GM21737 (cell line): ENCODE measurements around the gene NBEA.
A peak's percentile ranks its signal among the peaks of the same experiment; 100 is the strongest.

Source experiments
- ATAC-seq: cut with Tn5 transposase; IDR thresholded peaks from one replicate; pipeline ENCODE4 v1.9.1; 2021; ENCODE audit warnings: mild to moderate bottlenecking, moderate library complexity; ENCODE audit not compliant: unreplicated experiment

Gene NBEA

GRCh38 chr13:35498231-35498630 lies 556.2 kb downstream of the NBEA start:
- ATAC-seq, result no peak

DNA sequence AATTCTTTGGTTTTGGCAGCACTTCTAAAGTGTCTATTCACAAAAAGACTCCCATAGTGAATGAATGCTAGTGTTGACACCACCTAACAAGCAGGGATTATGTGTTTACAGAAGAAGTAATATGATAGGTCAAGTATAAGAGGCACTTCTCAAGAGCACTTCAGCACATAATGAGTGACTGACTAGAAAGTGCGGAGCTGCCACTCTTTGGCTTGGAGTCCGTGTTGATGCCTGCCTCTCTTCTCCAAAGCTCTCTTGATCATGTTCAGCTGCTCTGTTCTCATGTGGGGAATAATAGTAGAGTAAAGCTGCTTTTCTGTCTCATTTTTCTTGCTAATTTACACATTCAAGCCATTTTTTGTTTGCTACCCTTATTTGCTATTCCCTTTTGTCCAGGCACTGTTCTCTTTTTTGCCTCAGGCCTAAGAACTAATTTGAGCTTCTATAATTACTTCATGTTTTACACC lies 557.2 kb downstream of the NBEA start:
- no peak for ATAC-seq

DNA sequence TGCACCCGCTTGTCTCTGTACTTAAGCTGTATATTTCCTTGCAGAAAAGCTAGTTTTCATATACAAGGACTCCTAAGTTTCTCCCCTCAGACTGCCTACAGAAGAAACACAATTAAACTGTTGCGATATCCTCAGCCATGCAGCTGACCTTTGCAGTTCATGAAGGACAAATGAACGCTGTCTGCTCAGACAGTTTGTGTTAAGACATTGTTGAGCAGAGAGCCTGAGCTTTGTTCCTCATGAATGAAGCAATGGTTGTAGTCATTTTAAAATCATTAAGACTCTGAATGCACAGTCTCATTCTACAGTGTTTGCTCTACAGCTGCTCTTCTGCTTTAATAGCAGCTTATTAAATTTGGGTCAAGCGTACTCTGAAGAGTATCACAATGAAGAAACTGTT lies 557.6 kb downstream of the NBEA start:
- ATAC-seq, result no peak

DNA sequence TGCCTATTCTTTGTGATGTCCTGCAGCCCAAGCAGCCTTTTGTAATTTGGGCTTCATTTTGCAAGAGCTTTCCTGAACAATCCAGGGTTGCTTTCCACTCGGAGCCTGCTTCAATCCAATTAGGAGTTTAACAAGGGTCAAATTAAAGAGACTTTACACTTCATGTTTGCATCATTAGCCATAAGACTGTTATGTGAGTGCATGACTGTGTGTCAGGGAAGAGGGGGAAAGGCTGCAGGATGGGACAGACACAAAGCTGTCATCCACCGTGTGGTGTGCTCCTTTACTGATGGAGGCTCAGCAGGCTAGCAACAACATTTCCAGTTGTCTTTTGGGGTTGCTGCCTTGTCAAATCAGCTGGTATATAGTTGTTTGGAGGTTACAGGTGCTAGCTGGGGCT lies 558.1 kb downstream of the NBEA start:
- ATAC-seq, result no peak

DNA sequence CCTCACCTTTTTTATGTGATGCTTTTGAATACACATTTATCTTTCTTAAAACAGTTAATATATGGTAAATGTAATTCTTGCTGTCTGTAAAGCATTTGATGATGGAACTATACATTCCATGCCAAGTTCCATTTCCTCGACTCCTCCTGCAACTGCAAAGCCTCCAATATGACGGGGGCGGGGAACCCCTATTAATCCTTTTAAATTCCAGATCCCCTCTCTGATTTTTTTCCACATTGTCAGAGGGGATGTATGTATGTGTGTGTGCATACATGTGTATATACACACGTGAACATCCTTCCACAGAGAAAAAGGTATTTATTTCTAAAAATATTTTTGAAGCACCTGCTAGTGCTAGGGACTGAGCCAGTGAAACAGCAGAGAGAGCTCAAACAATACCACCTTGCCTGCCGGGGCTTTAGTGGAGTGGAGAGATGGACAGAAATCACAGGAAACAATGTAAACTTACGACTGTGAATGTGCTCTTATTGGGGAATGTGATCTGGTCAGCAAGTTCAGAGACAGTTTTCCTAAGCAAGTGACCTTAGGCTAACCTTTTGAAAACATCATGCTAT lies 559.7 kb downstream of the NBEA start:
- ATAC-seq, result no peak

DNA sequence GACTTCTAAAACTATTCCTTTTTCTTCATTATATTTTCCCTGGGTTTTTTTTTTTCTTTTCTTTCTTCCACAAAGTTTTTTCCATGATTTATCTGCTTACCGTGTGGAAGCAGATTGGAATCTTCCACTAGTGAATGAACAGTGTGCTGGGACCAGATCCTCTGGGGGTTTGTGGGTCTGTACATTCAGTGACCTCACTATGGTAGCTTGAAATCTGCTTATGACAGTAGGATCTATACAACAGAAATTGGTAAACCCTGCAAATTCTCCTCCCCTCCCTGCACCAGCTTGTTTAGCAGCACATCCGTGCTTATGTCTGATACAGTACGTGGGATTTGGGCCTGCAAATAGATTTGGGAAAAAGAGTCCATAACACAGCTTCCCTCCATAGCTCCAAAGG lies 560.4 kb downstream of the NBEA start:
- ATAC-seq, result no peak

GRCh38 chr13:35512271-35512920 lies 570.3 kb downstream of the NBEA start:
- no peak for ATAC-seq

DNA sequence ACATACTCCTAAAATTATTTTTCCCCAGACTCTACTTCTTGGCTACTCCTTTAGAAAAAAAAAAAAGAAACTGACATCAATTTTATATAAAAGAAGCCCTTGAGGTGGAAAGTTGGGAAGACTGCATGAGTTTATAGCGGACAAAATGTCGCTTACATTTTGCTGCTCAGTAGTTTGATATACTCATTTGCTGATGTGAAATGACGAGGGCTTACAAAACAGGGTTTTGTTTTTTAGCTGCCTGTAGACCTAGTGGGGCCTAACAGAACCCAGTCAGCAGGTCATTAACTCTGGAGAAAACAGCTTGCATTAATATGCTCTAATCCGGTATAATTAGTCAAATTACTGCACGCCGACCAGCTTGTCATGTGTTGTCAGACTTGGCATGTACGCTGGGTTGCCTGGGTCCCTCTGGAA lies 572.0 kb downstream of the NBEA start:
- ATAC-seq, result no peak

DNA sequence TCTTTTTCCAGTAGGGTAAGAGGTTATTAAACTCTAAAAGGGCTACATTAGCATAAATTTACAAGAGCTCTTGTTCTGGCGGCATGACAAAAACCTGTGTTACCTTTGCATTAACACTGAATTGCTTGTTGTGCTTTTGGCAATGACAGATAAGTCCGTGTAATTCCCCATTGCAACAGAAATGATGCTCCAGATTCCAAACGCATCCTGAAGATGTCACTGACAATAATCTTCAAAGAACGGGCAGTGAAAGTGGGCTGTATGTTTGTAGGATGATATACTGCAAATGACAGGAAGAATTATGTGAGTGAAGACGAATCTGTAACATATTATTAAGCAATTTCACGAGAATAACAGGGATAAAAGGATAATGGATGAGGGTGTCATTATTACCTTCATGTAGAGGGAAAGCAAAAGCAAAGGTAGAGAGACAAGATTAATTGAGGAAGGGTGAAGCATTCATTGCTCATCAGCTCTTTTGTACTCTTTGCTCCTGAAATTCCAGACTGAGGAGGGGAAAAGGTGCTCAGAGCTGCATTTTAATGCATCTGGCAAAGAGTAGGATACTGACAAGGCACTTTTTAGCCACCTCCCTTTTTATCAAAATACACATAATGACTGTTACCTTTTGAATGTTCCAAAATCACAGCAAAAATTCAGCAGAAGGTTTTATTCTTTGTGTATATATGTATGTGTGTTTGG lies 572.9 kb downstream of the NBEA start:
- ATAC-seq, result no peak

GRCh38 chr13:35518337-35518946 lies 576.4 kb downstream of the NBEA start:
- ATAC-seq, result no peak

DNA sequence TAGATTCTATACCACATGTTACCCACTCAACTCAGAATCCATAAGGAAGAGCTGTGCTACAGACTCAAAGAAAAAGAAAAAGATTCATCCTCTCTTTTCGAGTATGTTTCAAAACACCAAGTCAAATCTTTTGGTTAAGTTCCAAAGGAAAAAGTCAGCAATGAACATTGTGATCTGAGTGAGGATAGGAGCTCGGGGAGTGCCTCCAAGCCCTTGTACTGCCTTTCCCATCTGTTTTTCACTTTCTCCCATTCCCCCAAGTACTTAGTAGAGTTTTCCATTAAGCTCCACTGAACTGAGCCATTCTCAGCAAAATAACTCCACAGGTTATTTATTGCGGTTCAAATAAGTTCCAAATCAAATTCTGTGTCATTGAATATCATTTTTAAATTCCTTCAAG lies 582.1 kb downstream of the NBEA start:
- ATAC-seq, result no peak

DNA sequence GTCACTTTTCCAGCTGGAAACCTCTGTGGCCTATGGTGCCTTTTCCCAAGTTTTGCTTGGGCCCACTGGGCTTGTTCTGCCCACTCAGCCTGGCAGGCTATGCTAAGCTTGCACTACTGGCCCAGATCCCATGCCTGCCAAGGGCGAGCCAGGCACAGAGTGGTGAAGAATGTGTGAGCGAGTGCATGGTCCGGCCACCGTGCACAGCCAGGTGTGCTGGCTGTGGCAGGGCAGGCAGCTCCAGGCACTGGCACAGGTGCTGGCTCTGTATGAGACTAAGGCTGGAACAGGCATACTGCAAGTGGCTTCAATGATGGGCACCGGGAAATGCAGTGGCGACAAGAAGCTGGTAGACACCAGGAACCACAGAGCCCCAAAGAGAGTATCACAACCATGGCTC lies 584.5 kb downstream of the NBEA start:
- ATAC-seq, result no peak

- no peak for ATAC-seq
Observed at GRCh38 chr13:35527451-35527850, 585.4 kb downstream of the NBEA start.

- no peak for ATAC-seq
Observed at GRCh38 chr13:35530147-35530546, 588.1 kb downstream of the NBEA start.

DNA sequence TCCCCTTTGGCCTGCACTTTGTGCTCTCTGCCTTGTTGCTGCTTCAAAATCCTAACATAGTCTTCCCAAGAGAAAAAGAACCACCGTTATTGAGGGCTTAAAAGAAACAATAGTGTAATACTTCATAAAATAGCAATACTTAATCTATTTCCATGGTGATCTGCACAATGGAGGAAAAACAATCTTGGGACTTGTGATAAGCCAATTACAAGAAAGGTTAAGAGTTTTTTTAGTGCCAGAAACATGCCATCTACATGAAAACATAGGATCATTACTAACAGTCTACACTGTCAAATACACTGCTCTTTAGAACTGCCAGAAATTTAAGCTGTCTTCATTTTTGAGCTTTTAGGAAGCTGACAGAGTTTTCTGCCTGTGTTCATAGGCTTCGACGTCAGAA lies 588.5 kb downstream of the NBEA start:
- no peak for ATAC-seq

DNA sequence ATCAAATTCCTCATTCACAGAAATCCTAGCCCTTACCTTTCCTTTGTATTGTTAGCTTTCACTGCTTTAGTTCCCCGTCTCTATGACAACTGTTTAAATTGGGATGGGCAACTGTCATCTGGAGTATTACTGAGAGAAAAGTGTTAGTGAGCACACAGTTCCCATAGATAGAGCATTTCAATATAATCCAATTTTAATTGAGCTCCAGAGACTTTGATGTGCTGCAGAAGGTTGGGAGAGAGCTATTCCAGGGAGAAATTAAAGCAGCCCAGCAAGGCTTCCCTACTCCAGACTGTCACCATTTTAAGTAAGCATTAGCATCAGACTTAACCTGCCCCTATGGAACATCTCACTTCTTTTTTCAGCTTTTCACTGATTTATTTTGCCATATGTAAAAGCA lies 589.5 kb downstream of the NBEA start:
- ATAC-seq, result no peak

GRCh38 chr13:35534343-35534742 lies 592.3 kb downstream of the NBEA start:
- no peak for ATAC-seq

GRCh38 chr13:35548790-35549189 lies 606.7 kb downstream of the NBEA start:
- no peak for ATAC-seq

- ATAC-seq, result peak; percentile 73
Observed at GRCh38 chr13:35549481-35549880, 607.4 kb downstream of the NBEA start.

DNA sequence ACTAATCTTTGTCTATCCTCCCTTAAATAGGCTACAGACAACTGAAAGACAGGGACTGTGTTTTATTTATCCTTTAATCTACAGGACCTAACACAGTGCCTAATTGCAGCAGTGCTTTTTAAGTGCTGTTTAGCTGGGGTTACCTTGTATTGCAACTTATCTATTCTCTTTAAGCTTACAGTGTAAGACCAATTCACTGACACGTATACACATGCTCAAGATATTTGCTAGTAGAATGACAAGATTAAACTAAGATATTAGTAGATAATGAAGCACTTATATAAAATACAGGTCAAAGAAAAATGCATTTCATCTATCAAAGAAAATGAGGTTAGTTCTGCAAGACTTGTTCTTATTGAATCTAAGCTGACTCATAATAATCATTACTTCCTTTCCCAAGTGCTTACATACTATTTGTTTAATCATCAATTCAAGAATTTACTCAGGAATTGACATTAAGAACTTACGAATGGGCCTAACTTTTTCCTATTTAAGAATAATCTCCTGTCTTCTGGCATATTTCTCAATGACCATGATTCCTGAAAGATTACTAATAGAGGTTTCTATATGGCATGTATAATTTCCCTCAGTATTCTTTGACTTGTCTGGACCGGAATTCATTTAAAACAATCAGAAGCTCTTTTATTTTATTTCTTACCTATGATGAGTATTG lies 610.2 kb downstream of the NBEA start:
- no peak for ATAC-seq

- ATAC-seq, result no peak
Observed at GRCh38 chr13:35554972-35555623, 613.0 kb downstream of the NBEA start.
